GM23248 (cell line): Measurements from ENCODE around the gene OSBPL5. TPM values are rescaled to one million over a fixed set of nuclear protein-coding genes. Genes with fewer than 3 reads are reported as not detected.

Source experiments
- DNase-seq: peaks from one replicate; pipeline ENCODE4 v3.0.0-alpha.2; 2015
- H2AFZ ChIP-seq: fragments of 200-600 bp; sonication (generic); 2 replicates; pipeline ENCODE4 v1.6.1; 2016; ENCODE audit warnings: antibody characterized with exemption
- H3F3A ChIP-seq: fragments of 200-600 bp; sonication (generic); 2 replicates; pipeline ENCODE4 v1.6.1; 2016; ENCODE audit warnings: mild to moderate bottlenecking, antibody characterized with exemption, mixed run types; ENCODE audit not compliant: insufficient read depth
- H3K27ac ChIP-seq: fragments of 200-600 bp; sonication (generic); 2 replicates; pipeline ENCODE4 v1.5.1; 2016; ENCODE audit warnings: mild to moderate bottlenecking
- H3K27me3 ChIP-seq: fragments of 200-600 bp; sonication (generic); replicated peaks from 2 replicates; pipeline ENCODE4 v1.6.1; 2016; ENCODE audit warnings: mild to moderate bottlenecking; ENCODE audit not compliant: insufficient read depth
- H3K36me3 ChIP-seq: fragments of 200-600 bp; sonication (generic); 2 replicates; pipeline ENCODE4 v1.6.1; 2016; ENCODE audit warnings: low read depth, mild to moderate bottlenecking
- H3K4me1 ChIP-seq: fragments of 200-600 bp; sonication (generic); 2 replicates; pipeline ENCODE4 v1.6.1; 2016; ENCODE audit warnings: mild to moderate bottlenecking; ENCODE audit not compliant: insufficient read depth
- H3K4me2 ChIP-seq: fragments of 200-600 bp; sonication (generic); one replicate; pipeline ENCODE4 v1.6.1; 2016; ENCODE audit warnings: mild to moderate bottlenecking; ENCODE audit not compliant: unreplicated experiment
- H3K4me3 ChIP-seq: fragments of 200-600 bp; sonication (generic); 2 replicates; pipeline ENCODE4 v1.5.1; 2016; ENCODE audit warnings: mild to moderate bottlenecking
- H3K79me2 ChIP-seq: fragments of 200-600 bp; sonication (generic); 2 replicates; pipeline ENCODE4 v1.6.1; 2016; ENCODE audit warnings: mild to moderate bottlenecking; ENCODE audit not compliant: insufficient read depth
- H3K9ac ChIP-seq: fragments of 200-600 bp; sonication (generic); 2 replicates; pipeline ENCODE4 v1.6.1; 2016; ENCODE audit warnings: mild to moderate bottlenecking
- H3K9me2 ChIP-seq: fragments of 200-600 bp; sonication (generic); 2 replicates; pipeline ENCODE4 v1.6.1; 2016; ENCODE audit warnings: mixed run types, mild to moderate bottlenecking, moderate library complexity; ENCODE audit not compliant: insufficient read depth
- H3K9me3 ChIP-seq: fragments of 200-600 bp; sonication (generic); one replicate; pipeline ENCODE4 v1.6.1; 2017; ENCODE audit warnings: low read depth
- H4K20me1 ChIP-seq: fragments of 200-600 bp; sonication (generic); 2 replicates; pipeline ENCODE4 v1.6.0; 2016; ENCODE audit not compliant: insufficient read depth
- EZH2 ChIP-seq: fragments of 200-600 bp; sonication (generic); IDR thresholded peaks from 2 replicates; pipeline ENCODE4 v1.6.1; 2018; ENCODE audit warnings: antibody characterized with exemption, mild to moderate bottlenecking; ENCODE audit not compliant: insufficient read depth, poor library complexity, severe bottlenecking
- EZH2phosphoT487 ChIP-seq: fragments of 200-600 bp; sonication (generic); IDR thresholded peaks from 2 replicates; pipeline ENCODE4 v1.6.1; 2018; ENCODE audit warnings: antibody characterized with exemption, moderate library complexity, mild to moderate bottlenecking, low read depth; ENCODE audit not compliant: insufficient read depth
- WGBS, 2 experiments: methylation state at CpG; one replicate each; pipeline ENCODE4 v1.1.6; 2015 to 2017; ENCODE audit warnings: low lambda C conversion rate in 2 of 2, low coverage in 1 of 2; ENCODE audit errors: missing lambda C conversion rate in 2 of 2; 5-methylcytosine and 5-hydroxymethylcytosine counted together
- in situ Hi-C: fragments of 300-500 bp; cut with MboI; formaldehyde crosslinking; loops from 2 replicates; pipeline ENCODE4 v1.15.0; 2020
- polyA plus RNA-seq: library from polyadenylated mRNA; unstranded; fragments of >200 nt; fragmentation: Nextera tagmentation; extraction: Ambion mirVana; gene quantifications from 2 replicates; pipeline ENCODE4 v1.2.1, GENCODE V29; 2016
- total RNA-seq: library from RNA; depleted of rRNA; stranded (reverse); fragments of >200 nt; shearing (Covaris generic); gene quantifications from 2 replicates; pipeline ENCODE4 v1.2.3, GENCODE V29; 2014

The OSBPL5 gene
- total and polyA plus RNA-seq, 2 experiments from 2014 or later = 27.9 to 57.6 TPM

DNA sequence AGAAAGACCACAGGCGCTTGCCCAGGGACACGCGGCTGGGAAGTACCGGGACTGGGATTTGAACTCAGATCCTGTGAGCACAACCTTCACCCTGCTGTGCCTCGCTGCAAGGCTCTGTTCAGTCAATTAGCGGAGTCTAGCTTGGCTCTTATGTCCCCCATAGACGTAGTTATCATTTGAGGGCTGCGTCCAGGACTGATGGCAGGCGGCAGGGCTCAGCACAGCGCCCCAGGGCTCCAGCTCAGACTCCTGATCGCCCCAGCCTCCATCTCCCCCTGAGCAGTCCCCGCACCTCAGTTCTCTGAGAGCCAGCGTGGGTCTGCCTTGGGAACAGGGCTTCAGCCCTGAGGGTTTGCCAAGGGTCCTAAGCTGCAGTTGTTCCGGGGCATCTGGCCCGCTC, 33.7 kb upstream of the OSBPL5 start:
- no peak overlapping the region for H3K9ac ChIP-seq
- H3K36me3 ChIP-seq = no peaks in the 10 kb centered on the region
- 64 to 66% methylated on average over 15 of the region's 15 CpGs for WGBS, 2 experiments
- H3K9me3 ChIP-seq = no peaks in the 10 kb centered on the region
- H3K4me2 ChIP-seq = no peak overlapping the region
- peaks cover 18% of the 10 kb centered on the region for H3K27me3 ChIP-seq
- no peak for DNase-seq
- H3F3A ChIP-seq = no peaks in the 10 kb centered on the region
- H3K4me3 ChIP-seq = no peak overlapping the region
- no peaks in the 10 kb centered on the region for H3K4me1 ChIP-seq
- in situ Hi-C loops = no loop called here
- no peaks in the 10 kb centered on the region for H3K9me2 ChIP-seq
- no peaks in the 10 kb centered on the region for H3K79me2 ChIP-seq
- TF ChIP-seq EZH2 (no peak), EZH2phosphoT487 (no peak)
- no peaks in the 10 kb centered on the region for H4K20me1 ChIP-seq
- no peak overlapping the region for H2AFZ ChIP-seq
- H3K27ac ChIP-seq = no peak overlapping the region

DNA sequence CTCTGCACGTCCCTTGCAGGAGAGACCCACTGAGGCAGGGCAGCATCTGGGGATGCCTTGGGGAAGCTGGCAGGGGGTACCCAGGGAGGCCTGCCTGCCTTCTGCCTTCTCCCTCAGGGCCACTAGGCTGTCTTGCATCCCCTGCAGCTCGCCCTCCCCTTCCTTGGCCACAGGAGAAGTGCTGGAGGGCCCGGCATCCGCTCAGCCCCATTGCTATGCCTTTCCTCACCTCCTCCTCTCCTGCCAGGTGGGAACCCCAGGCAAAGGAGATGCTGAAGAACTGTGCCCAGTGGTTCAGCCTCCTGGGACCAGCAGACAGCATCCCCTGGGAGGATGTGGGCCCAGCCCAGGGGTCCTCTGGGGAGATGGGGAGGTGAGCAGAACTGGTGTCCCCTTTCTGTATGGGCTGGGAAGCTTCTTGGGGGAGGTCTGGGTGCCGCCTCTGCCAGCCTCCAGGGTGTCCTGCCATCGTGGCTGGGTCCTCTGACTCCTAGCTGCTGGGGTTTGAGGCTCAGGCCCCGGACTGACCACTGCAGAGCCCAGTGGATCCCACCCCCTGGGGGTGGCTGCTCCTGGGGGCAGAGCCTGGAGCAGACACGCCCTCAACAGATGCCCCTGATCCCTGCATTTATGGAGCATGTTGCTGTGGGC, 32.9 kb upstream of the OSBPL5 start:
- no peak for DNase-seq
- no peak overlapping the region for H2AFZ ChIP-seq
- 68 to 72% methylated on average over 8 of the region's 8 CpGs for WGBS, 2 experiments

DNA sequence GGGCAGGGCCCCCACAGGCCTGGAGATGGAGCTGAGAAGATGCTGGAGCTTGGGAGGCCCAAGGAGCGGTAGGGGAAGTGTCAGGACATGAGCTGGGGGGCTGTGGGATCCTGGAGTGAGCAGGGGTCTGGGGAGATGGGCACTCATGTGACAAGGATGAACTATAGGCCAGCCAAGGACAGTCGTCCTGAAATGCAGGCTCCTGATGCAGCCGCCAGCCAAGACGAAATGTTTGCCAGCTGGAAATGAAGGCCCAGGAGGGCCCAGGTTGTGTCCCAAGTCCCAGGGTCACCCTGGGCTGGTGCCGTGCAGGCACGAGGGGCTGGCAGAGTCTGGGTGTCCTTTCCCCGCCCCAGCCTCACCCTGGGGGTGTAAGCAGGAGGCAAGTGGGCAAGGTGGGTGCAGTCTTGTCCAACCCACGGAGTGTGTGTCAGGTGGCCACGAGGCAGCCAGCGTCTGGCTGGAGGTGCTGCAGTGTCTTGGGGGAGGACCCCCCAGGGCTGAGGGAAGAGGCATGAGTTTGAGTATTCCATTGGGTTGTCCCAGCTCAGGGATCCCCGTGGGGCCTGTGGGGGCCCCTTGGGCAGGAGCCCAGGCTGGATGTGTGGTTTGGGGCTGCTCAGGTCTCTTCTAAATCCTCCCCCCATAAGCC, 32.1 kb upstream of the OSBPL5 start:
- Histone ChIP-seq H3K4me2 (no peak overlapping the region), H3K27ac (no peak overlapping the region), H3K79me2 (no peaks in the 10 kb centered on the region), H3F3A (no peaks in the 10 kb centered on the region), H3K9me3 (no peaks in the 10 kb centered on the region), H3K4me3 (no peak overlapping the region), H4K20me1 (no peaks in the 10 kb centered on the region), H2AFZ (no peak overlapping the region), H3K27me3 (peaks cover 12% of the 10 kb centered on the region; the same call in 1 of the 2 replicates), H3K9ac (no peak overlapping the region), H3K9me2 (no peaks in the 10 kb centered on the region), H3K4me1 (no peaks in the 10 kb centered on the region), H3K36me3 (no peaks in the 10 kb centered on the region)
- in situ Hi-C loops = no loop called here
- TF ChIP-seq EZH2phosphoT487 (no peak), EZH2 (no peak)
- 63 to 64% methylated on average over 11 of the region's 11 CpGs for WGBS, 2 experiments
- no peak for DNase-seq

More for the DNA sequence above, 32.9 kb upstream of the OSBPL5 start:
- in situ Hi-C loops = no loop called here
- no peaks in the 10 kb centered on the region for H3K36me3 ChIP-seq
- H3F3A ChIP-seq = no peaks in the 10 kb centered on the region
- no peak overlapping the region for H3K4me2 ChIP-seq
- no peaks in the 10 kb centered on the region for H3K4me1 ChIP-seq
- H3K27me3 ChIP-seq = peaks cover 12% of the 10 kb centered on the region
- H3K4me3 ChIP-seq = no peak overlapping the region
- H3K27ac ChIP-seq = no peak overlapping the region
- H3K79me2 ChIP-seq = no peaks in the 10 kb centered on the region
- H3K9ac ChIP-seq = no peak overlapping the region
- no peaks in the 10 kb centered on the region for H4K20me1 ChIP-seq
- H3K9me3 ChIP-seq = no peaks in the 10 kb centered on the region
- no peaks in the 10 kb centered on the region for H3K9me2 ChIP-seq
- no peak for TF ChIP-seq EZH2
- no peak for TF ChIP-seq EZH2phosphoT487

DNA sequence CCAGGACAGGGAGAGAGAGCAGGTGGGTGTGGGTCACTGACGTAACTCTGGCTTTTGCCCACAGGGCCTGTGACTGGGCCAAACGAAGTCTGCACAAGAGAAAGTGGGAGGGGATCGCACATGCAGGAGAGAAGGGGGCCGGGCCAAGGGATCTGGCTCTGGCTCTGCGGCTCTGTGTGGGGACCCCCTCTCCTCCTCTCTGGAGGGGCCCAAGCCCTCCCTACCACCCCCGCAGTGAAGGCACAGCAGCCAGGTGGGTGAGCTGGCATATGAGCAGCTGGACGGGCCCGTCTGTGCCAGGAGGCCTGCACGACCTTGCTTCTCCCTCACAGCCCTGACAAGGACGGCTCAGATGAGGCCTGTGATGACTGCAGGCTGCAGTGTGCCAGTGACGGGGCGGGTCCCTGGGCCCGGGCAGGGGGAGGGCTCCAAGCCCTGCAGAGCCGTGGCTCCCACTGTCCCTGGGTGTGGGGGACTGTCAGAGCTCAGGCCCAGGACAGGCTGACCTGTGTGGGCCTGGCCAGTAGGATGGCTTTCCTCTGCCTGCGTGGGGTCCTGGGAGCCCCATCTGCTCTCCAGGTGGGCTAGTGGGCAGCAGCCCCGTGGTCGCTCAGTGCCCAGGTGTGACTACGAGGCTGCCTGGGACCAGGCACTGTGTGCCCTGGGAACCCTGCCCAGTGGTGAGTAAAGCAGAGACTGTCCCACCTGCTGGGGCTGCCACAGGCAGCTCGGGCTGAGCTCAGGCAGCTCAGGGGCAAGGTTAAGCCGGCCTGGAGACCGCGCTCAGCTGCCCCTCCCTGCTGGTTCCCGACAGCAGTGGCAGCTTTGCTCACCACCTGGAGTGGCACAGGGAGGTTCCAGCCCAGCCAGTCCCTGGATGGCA, 31.3 kb upstream of the OSBPL5 start:
- Histone ChIP-seq H3K9me3 (no peaks in the 10 kb centered on the region), H3K4me2 (no peak overlapping the region), H4K20me1 (no peaks in the 10 kb centered on the region), H3K4me3 (no peak overlapping the region), H2AFZ (no peak overlapping the region), H3K9ac (no peak overlapping the region), H3K9me2 (no peaks in the 10 kb centered on the region), H3K36me3 (no peaks in the 10 kb centered on the region), H3K27ac (no peak overlapping the region), H3K27me3 (peaks cover 16% of the 10 kb centered on the region; the same call in 1 of the 2 replicates), H3K4me1 (no peaks in the 10 kb centered on the region), H3F3A (no peaks in the 10 kb centered on the region), H3K79me2 (no peaks in the 10 kb centered on the region)
- 67 to 68% methylated on average over 20 to 23 of the region's 23 CpGs for WGBS, 2 experiments
- DNase-seq = no peak
- TF ChIP-seq EZH2 = no peak
- no peak for TF ChIP-seq EZH2phosphoT487
- in situ Hi-C loops = no loop called here
